NCI-H1436 (cell line): ENCODE measurements around the gene SRSF9.
"Not testable (repeated sequence)": the region's sequence is repeated elsewhere in the genome, so short reads cannot be mapped to it uniquely, and the experiment has no call there.

Source experiments
- DNase-seq: peaks from one replicate; lab custom pipeline; 2025; lab: John Stamatoyannopoulos, UW

Gene SRSF9

DNA sequence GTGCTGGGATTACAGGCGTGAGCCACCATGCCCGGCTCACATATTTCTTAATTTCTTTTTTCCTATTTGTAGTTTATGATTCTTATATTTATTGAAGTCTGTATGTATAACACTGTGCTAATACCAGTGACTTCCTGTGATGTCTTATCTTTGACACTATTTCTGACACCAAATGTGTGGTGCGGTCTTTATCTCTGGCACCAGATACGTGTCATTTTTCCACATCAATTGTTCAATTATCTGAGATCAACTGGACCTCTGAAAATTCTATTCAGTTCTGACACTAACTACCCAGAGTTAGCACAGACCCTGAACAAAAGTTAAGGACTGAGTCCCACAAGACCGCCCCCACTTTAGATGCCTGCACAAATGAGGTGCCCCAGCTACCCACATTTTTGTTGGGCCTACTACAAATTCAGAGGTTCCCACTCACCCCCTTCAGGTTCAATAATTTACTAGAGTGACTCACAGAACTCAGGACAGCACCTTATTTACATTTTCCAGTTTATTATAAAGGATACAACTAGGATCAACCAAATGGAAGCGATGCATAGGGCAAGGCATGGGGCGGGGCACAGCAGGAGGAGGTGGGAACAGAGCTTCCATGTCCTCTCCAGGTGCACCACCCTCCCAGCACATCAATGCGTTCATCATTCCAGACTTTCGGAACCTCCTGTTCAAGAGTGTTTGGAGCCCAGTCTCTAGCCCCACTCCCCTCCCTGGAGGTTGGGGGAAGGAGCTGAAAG is 11.6 kb upstream of the SRSF9 start:
- no peak for DNase-seq

DNA sequence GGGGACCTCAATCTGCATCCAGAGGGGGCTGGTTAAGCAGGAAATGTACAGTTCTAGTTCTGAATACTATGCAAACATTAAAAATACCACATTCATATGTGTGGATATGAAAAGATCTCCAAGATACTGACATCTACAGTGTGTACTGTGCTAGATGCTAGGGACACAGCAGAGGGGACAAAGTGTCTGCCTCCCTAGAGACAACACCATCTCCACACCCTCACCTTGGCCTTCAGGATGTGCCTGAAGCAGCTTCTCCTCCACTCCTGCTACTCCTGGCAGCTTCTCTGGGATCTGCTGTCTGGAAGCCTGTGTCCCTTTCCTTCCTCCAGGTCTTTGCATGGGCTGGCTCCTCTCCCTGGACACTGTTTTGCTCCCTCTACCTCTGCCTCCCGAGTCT is 10.7 kb upstream of the SRSF9 start:
- DNase-seq: no peak

DNA sequence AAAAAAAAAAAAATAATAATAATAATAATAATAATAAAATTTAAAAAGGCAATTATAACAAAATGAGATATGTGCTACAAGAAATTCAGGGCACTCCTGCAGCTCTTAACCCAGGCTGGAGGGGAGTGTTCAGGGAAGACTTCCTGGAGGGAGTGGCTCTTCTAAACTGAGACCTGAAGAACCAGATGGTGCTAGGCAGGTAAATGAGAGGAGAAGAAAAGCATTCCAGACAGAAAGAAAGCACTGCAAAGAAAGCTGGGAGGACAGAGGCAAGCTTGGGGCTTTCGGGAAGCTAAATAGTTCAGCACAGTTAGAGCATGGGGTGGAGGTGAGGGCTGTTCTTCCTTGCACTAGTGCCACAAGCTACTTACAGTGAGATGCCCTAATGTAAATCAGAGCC is 9.9 kb upstream of the SRSF9 start:
- no peak for DNase-seq

DNA sequence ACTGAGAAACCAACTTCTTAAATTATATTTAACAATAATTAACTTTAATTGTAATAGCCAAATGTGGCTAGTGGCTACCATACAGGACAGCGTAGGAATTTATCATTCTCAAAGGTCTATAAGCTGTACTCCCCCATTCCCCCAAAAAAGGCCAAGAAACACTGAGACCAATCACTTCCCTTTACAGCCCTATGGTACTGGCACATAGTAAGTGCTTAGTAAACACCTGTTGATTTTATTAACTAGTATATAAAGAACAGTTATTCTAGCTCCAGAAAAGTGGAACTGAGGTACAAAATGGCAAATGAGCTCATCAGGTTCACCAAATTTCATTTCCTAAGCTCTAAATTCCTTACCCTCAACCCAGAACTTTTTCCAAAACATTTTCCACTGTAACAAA is 6.1 kb upstream of the SRSF9 start:
- DNase-seq: no peak

DNA sequence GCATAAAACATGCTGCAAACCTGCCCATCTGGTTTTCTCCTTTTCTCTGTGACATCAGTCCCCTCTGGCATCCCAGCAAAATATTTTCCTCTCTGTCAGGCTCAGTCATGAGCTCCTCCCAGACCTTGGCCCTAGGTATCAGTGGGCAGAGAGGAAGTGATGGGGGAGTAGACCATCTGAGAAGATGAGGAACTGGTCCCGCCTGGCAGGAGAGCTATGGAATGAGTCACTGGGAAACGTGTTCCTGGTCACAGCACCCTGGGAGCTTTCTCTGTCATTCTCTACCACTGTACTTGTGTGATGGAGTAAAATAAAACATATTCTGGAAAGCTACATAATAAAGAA is 5.0 kb upstream of the SRSF9 start:
- DNase-seq: no peak

DNA sequence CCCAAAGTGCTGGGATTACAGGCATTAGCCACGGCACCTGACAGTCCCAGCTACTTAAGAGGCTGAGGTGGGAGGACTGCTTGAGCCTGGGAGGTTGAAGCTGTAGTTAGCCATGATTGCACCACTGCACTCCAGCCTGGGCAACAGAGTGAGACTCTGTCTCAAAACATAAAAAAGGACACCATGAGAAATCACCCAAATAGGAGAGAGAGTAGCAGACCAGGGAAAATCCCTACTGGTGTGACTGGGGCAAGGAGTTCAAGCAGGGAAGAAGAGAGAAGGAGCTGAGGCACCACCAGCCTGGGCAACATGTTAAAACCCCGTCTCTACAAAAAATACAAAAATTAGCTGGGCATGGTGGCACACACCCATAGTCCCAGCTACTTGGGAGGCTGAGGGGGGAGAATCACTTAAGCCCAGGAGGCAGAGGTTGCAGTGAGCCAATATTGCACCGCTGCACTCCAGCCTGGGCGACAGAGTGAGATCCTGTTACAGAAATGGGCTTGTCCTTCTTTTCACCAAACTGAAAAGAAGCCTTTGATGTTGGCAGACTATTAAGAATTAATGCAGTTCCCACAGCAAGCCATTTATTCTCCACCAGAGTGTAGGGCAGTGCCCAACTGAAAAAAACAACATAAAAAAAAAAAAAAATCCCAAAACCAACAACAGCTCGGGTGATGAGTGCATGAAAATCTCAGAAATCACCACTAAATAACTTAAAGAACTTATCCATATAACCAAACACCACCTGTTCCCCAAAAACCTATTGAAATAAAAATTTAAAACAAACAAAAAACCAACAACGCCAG is 4.5 kb upstream of the SRSF9 start:
- DNase-seq: no peak

DNA sequence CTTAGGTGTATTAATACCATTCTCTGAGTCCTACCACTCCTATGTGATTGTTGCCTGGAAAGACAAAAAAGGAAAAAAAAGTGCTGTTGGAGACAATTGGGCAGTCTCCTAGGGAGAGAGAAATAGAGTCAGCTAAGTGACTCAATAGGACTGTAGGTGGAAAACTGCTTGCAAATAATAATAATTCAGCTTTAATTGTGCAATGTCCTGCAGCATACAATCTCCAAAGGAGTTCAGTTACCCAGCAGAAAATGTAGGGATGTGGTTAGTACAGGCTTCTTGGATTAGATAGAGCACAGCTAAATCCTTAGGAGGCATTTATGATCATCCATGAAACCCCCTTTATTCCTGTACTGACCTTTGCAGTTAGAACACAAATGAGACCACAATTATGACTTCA is 3.0 kb upstream of the SRSF9 start:
- no peak for DNase-seq

DNA sequence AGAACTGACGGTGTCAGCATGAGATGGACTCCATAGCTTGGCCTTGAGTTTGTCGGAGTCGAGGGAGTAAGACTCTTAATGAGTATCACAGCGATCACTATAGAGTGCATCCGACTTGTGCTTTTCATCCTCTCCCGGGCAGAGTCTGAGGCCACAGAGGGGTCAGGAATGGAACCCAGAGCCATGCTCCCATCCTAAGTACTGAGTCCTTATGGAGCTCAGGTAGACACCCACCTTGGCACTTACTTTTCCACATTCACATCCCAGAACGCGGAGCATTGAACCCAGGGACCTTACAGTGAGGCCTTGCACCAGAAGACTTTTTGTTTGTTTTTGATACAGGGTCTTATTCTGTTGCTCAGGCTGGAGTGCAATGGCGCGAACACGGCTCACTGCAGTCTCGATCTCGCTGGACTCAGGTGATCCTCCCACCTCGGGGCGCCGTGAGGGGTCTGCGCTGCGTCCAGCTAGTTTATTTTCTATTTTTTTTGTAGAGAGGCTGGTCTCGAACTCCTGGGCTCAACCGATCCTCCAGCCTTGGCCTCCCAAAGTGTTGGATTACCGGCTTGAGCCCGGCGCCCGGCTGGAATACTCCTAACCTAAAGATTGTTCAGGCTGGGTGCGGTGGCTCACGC is 719 bp upstream of the SRSF9 start:
- no peak for DNase-seq

DNA sequence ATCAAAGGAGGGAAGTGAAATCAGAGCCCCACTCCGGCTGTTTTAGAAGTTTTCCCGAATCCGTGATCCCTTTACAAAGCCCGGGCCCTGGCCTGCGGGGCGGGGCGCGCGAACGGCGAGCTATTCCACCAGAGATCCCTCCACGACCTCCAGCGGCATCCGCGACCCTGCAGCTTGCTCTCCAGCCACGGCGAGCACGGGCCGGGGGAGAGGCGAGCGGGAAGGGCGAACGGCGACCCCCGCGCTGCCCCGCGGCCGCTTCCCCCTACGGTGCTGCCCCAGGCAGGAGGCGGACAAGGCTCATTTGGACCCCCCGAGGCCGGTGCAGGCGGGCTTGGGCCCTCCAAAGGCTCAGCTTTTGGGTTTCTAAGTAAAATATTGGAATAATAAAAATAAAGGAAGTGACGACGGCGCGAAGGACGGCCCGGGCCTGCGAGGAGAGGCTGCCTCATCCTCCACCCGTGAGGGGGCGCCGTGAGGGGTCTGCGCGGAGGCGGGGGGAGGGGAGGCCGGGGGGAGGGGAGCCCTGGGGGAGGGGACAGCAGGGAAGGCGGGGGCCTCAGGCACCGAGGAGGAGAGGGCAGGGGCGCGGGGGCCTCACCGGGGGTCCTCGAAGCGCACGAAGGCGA is 613 bp downstream of the SRSF9 start:
- peak; percentile 43 for DNase-seq

DNA sequence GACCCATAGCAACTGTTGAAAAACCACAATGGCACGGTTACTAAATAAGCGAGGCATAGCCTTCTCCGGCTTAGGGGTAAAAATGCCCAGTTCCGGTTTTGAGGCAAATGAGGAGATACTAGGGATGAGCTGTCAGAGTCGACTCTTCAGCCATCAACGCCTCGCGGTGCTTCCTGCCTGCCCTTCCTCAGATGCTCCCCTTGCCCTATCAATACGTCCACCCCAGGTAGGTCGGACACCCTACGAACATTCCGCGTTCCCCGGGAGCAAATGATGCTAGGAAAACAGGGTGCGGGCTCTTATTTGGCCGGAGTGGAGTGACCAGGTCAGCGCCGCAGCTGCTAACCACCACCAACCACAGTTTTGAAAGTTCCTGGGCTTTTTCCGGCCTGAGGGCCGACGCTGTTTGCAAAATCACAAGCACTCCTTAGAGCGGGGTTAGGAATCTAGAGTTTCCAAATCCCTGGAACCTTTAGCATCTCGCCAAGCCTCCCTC is 1.2 kb downstream of the SRSF9 start:
- DNase-seq: no peak

DNA sequence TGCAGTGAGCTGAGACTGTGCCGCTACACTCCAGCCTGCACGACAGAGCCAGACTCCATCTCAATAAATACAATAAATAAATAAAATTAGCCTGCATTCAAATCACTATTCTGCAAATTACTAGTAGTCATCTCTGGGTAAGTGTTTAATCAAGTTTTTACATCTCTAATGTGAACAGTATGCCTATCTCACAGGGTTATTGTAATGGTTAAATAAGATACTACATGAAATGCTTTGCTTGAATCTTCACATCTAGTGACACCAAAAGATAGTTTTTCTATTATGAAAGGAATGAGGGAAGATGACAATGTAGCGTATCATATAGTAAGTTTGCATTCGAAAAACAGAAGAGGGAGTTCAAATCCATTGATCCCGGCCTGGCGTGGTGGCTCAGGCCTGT is 2.1 kb downstream of the SRSF9 start:
- no peak for DNase-seq

DNA sequence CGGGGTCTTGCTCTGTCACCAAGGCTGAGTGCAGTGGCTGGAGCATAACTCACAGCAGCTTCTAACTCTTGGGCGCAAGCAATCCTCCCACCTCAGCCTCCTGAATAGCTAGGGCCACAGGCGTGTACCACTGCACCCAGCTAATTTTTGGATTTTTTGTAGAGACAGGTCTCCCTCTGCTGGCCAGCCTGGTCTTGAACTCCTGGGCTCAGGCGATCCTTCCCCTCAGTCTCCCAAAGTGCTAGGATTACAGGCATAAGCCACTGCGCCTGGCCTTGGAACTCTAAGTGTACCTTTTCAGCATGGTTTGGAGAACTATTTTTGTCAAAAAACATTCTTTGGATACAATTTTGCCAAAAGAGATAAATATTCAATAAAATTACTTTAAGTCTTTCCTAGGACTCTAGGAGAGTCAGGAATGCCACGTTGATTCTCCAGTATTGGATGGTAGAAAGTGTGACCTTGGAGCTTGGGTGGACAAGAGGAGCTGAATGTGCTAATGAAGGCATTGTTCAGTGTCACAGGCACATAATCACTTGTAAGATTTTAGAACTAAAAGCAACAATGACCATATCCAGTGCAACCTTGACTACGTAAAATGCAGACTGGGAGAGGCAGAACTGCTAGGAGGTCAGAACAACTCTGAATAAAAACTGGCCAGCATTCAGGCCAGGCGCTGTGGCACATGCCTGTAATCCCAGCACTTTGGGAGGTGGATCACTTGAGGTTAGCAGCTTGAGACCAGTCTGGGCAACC is 2.8 kb downstream of the SRSF9 start:
- peak; percentile 43 for DNase-seq

DNA sequence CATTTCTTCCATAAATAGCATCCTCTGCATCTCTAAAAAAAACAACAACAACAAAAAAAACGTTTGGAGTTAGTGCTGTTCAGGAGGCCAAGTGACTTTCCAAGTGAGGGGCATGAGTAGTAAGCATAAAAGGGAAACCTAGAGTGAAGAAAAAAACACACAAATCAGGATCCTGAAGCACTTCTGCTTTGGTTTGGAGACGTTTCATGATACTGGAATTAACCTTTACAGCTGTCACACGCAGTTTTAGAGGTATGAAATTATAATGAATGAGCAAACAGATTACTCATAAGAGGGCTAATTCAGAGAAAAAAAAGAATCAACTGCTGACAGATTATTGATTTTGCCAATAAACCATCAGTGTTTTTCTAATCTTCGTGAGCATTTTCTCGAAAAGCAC is 3.8 kb downstream of the SRSF9 start:
- no peak for DNase-seq

DNA sequence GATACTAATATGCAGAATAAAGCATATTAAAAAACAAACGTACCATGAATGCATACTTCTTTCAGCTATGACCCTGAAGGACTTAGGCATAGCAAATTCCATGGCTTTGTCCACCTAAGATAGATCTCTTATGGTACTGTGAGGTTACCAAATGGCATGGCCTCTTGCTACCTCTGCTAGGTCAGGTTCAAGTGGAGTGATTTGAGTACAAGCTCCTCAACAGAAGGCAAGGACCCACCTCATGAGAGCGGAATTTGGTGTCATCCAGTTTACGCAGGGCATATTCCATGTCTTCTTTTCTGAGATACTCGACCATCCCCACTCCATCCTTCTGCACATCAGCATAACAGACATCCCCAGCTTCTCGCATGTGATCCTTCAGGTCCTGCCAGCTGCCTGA is 5.8 kb downstream of the SRSF9 start:
- no peak for DNase-seq

DNA sequence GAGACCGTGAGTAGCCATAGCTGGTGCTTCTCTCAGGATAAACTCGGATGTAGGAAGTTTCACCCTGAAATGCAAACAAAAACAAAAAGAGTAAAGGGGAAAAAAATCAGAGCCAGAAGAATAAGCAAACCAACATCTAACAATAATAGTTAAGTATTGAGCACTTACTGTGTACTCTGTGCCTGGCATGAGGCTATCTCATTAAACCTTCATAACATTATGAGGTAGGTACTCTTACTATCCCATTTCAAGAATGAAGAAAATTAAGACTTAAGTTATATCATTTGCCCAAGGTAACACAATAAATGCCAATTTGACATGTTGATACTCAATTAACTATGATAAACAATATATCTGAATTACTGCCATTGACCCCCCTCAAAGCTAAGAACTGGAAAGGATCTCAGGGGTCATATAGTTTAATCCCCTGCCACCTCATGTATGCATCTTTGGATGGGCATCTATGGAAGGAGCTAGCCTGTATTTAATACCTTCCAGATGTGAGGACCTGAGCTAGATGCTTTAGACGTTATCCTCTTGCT is 7.4 kb downstream of the SRSF9 start:
- DNase-seq: no peak

DNA sequence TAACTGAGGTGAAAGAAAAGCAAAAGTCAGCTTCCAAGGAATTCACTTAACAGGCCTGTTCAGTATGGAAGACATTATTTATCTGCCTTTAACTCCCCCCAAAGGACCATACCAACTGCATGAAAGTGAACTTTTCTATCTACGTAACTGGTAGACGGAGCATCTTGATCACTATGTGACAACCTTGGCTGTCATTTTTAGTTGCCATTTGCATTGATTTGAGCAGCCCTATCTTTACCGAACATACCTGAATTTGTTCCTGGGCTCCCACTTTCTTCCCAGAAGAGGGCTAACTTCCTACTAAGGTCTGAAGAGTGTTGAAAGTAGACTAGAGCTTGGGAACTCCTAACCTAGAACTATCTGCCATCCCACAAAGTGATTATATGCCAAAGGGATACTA is 9.4 kb downstream of the SRSF9 start:
- no peak for DNase-seq

DNA sequence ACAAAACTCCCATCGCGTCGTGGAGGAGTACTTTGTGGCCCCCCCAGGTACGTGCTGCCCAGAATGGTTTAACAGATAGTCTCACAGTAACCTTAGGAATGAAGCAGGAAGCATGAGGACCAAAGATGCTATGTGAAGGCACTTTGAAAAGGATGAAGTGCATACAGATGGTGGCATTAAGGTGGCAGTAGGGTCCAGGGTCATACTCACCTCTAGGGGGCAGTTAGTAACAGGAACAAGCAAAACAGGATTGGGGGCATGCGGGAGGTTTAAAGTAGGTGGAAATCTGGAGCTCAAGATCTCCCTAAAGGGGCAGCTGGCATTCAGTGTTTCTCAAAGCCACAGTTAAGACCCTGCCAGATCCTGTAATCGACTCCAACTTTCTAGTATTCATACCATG is 12.4 kb downstream of the SRSF9 start:
- no peak for DNase-seq

DNA sequence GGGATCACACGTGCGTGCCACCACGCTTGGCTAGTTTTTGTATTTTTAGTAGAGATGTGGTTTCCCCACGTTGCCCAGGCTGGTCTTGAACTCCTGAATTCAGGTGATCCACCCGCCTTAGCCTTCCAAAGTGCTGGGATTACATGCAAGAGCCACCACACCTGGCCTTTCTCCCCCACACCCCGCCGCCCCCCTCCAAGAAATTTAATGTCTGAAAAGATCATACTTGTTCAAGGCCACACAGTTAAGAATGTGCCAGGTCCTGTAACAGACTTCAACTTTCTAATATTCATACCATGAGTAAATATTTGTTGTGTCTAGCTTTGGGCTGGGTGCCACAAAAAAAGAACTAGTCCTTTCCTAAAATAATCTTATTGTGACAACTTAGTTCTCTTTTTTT is 14.2 kb downstream of the SRSF9 start:
- no peak for DNase-seq

DNA sequence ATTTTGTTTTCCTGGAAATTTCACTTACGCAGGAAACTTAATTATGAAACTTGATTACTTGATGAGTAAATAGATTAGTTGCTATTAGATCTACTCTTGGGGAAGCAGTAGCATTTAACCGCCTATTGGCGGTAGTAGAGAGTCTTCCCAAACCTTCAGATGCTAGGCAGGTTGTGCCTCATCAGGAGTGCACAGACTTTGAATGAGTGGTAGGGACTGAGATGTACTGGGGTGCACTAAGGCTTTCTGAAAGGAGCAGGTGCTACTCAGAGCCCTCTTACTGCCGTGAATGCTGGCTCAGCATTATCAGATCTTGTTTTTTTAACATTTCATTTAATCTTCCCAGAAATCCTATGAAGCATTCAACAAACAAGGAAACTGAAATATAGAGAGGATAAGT is 15.6 kb downstream of the SRSF9 start:
- DNase-seq: no peak

DNA sequence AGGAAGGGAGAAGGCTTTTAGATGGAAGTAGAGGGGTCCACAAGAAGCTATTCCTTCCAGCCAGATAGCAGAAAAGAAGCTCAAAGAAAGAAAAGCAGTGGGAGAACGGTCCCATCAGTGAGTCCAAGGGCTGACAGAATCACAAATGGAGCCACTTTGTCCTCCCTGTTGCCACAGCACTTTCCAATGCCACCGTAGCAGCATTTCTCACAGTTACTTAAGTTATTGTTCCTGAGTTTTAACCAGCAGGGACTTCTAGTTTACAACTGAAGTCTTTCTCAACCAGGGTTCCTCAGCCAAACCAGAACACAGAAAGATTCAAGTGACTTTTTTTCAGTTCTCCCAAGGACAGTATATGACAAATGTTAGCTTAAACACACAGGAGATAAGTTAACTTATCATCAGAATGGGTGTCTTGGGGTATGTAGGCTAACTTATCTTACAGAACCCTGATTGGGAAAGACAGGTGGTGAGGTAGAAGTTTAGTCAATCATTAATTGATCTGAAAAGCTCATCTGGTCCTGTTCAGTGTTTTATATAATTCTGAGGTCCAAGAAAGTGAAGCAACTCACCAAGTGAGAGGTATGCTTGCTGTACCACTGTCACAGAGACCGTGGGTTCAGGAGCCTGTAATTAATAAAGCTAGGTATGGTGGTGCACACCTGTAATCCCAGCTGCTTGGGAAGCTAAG is 16.3 kb downstream of the SRSF9 start:
- no peak for DNase-seq

DNA sequence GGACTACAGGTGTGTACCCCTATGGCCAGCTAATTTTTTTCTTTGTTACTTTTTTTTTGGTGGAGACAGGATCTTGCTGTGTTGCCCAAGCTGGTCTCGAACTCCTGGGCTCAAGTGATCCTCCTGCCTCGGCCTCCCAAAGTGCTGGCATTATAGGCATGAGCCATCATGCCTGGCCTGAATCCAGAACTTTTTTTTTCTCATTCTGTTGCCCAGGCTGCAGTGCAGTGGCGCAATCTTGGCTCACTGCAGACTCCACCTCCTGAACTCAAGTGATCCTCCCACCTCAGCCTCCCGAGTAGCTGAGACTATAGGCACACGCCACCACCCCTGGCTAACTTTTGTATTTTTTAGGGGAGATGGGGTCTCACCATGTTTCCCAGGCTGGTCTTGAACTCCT is 17.0 kb downstream of the SRSF9 start:
- DNase-seq: not testable (repeated sequence)
